Measurements from ENCODE around the gene ITPA.
A peak's percentile ranks its signal among the peaks of the same experiment; 100 is the strongest.

The ITPA gene

DNA sequence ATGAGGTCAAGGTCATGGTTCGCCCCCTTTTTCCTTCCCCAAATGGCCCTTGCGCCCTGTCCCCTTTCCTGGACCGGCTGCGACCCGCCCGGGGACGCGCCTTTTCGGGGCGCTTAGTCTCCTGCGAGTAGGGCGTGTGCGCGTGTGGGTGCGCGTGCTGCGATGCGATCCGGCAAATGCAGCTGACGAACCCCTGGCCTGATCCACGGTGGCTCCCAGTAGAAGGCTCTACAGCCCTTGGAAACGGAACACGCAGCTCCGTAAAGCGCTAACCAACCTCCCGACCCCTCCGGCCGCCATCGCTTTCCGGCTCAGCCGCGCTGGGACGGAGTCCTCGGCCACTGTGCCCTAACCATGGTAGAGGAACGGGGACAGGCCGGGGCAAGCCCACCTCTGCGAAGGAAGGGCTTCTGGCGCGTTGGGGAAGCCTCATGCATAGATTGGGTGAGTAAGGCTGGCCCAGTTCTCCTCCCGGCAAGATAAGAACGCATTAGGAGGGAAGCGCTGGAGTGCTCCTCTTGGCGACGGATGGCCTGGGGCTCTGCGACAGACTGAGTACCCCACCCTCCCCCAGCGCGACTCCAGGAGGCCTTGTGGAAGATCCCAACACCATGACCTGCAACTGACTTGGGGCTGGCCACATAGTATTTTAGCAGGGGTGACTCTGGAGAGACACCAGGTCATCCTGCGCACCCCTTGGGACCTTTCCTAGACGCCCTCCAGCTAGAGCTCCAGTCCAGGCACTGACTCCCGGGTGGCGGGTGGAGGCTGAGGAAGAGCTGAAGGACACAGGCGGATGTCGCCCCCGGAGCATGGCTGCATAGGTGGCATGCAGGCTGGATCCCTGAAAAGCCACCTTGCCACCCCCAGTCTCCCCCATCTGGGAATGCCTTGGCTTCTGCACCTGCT lies 30.8 kb downstream of the ITPA start:
- Histone ChIP-seq H3K27ac (ENCODE audit: low read depth, low read length) (no peak overlapping the region), H3K36me3 (ENCODE audit: control insufficient read depth, insufficient read depth, low read length) (no peaks in the 10 kb centered on the region), H3K4me1 (ENCODE audit: control insufficient read depth, insufficient read depth, low read length) (peaks cover 6% of the 10 kb centered on the region; the same call in 1 of the 2 replicates), H3K9ac (ENCODE audit: low read depth, low read length) (peak overlapping the region; percentile 4; the same call in 1 of the 2 replicates), H3K9me3 (ENCODE audit: control insufficient read depth, insufficient read depth, low read length) (no peaks in the 10 kb centered on the region), H3K4me3 (ENCODE audit: low read depth, low read length) (peak overlapping the region; percentile 83), H3K27me3 (ENCODE audit: control insufficient read depth, insufficient read depth, low read length) (peaks cover 44% of the 10 kb centered on the region)

DNA sequence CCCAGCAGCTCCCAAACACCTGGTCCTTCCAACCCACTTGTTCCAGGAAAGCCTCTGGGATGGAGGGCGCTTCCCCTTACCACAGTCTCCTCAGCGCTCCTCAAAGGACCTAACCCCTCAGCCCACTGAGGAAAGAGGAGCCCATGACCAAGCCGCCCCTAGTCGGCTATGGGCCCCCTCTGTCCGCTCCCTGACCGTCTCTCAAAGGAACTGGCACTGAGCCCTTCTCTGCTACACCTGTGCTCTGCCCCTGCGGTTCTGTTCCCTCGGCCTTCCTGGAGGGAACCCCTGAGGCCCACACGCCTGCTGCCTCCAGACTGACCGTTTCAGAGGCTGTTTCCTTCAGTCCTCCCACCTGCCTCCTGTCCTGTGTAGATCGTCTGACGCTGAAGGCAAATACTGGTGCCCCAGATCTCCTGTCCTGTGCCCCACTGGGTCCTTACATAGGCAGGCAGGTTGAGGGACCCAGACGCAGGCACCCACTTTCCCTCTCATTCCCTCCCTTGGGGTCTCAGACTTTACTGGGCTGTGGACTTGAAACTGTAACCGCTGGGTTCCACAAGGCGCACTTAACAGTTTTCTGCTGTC lies 31.6 kb downstream of the ITPA start:
- Histone ChIP-seq H3K36me3 (ENCODE audit: control insufficient read depth, insufficient read depth, low read length) (no peaks in the 10 kb centered on the region), H3K27ac (ENCODE audit: low read depth, low read length) (no peak overlapping the region), H3K9ac (ENCODE audit: low read depth, low read length) (no peak overlapping the region), H3K27me3 (ENCODE audit: control insufficient read depth, insufficient read depth, low read length) (peaks cover 44% of the 10 kb centered on the region), H3K4me1 (ENCODE audit: control insufficient read depth, insufficient read depth, low read length) (peaks cover 6% of the 10 kb centered on the region; the same call in 1 of the 2 replicates), H3K9me3 (ENCODE audit: control insufficient read depth, insufficient read depth, low read length) (no peaks in the 10 kb centered on the region), H3K4me3 (ENCODE audit: low read depth, low read length) (peak overlapping the region; percentile 83; the same call in 1 of the 2 replicates)

DNA sequence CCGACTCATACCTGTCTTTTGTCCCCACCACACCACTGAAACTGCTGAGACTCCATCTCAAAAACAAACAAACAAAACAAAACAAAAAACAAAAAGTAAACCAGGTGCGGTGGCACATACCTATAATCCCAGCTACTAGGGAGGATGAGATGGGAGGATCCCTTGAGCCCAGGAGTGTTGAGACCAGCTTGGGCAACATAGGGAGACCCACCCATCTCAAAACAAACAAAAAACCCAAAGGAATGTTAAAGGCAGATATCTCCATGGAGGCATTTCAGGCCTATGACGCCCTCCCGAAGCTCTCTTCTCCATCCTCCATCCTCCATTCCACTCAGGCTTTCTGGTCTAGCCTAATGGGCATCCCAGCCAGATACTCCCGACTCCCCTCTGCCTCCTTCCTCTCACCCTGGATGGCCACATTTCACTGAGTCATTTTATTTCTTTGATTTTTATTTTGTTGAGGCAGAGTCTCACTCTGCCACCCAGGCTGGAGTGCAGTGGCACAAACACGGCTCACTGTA lies 32.9 kb downstream of the ITPA start:
- H3K27ac ChIP-seq (ENCODE audit: low read depth, low read length), result no peak overlapping the region
- H3K27me3 ChIP-seq (ENCODE audit: control insufficient read depth, insufficient read depth, low read length), result peaks cover 36% of the 10 kb centered on the region
- H3K9me3 ChIP-seq (ENCODE audit: control insufficient read depth, insufficient read depth, low read length), result no peaks in the 10 kb centered on the region
- no peaks in the 10 kb centered on the region for H3K36me3 ChIP-seq (ENCODE audit: control insufficient read depth, insufficient read depth, low read length)
- no peak overlapping the region for H3K9ac ChIP-seq (ENCODE audit: low read depth, low read length)
- H3K4me1 ChIP-seq (ENCODE audit: control insufficient read depth, insufficient read depth, low read length), result peaks cover 6% of the 10 kb centered on the region; the same call in 1 of the 2 replicates
- no peak overlapping the region for H3K4me3 ChIP-seq (ENCODE audit: low read depth, low read length)

DNA sequence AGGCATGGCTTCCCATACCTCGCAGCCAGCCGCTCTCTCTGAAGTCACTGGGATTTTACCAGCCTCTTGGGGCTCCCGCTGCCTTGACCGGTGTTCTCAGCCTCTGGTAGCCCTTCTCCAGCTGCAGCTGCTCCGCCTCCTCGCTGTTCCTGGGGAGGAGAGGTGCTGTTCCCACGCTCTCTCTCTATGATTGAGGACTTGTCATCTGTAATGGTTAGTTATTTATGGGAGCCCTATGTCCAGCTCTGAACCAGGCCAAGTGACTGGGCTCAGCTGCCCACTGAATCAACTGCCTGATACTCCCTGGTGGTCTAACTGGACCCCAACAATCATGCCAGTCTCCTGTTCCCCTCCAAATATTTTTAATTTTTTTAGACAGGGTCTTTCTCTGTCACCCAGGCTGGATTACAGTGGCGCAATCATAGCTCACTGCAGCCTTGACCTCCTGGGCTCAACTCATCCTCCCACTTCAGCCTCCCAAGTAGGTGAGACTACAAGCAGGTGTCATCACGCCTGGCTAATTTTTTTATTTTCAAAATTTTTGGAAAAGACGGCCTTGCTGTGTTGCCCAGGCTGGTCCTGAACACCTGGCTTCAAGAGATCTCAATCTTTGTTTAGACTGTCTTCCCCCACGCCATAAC lies 34.5 kb downstream of the ITPA start:
- no peaks in the 10 kb centered on the region for H3K36me3 ChIP-seq (ENCODE audit: control insufficient read depth, insufficient read depth, low read length)
- H3K27ac ChIP-seq (ENCODE audit: low read depth, low read length), result no peak overlapping the region
- peaks cover 37% of the 10 kb centered on the region for H3K27me3 ChIP-seq (ENCODE audit: control insufficient read depth, insufficient read depth, low read length)
- peaks cover 1% of the 10 kb centered on the region; the same call in 1 of the 2 replicates for H3K4me1 ChIP-seq (ENCODE audit: control insufficient read depth, insufficient read depth, low read length)
- no peak overlapping the region for H3K4me3 ChIP-seq (ENCODE audit: low read depth, low read length)
- no peak overlapping the region for H3K9ac ChIP-seq (ENCODE audit: low read depth, low read length)
- no peaks in the 10 kb centered on the region for H3K9me3 ChIP-seq (ENCODE audit: control insufficient read depth, insufficient read depth, low read length)

DNA sequence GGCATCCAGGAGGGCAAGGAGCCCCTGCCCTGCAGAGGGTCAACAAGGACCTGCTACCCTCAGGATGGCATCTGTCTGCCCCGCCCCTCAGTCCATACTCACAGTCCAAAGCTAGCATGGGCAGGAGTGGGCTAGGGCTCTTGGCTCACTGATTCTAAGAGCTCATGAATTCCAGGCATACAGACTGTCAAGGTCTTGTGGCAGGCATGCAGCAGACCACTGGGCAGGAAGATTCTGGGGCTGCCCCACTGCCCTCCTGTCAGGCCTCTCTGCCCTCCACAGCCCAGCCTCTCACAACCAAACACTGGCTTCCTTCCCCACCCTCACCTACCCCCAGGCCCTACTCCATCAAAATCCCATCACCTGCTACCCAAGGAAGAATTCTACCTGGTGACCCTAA lies 35.3 kb downstream of the ITPA start:
- Histone ChIP-seq H3K27ac (ENCODE audit: low read depth, low read length) (no peak overlapping the region), H3K36me3 (ENCODE audit: control insufficient read depth, insufficient read depth, low read length) (no peaks in the 10 kb centered on the region), H3K9ac (ENCODE audit: low read depth, low read length) (no peak overlapping the region), H3K4me1 (ENCODE audit: control insufficient read depth, insufficient read depth, low read length) (peaks cover 4% of the 10 kb centered on the region), H3K9me3 (ENCODE audit: control insufficient read depth, insufficient read depth, low read length) (no peaks in the 10 kb centered on the region), H3K27me3 (ENCODE audit: control insufficient read depth, insufficient read depth, low read length) (peaks cover 44% of the 10 kb centered on the region), H3K4me3 (ENCODE audit: low read depth, low read length) (no peak overlapping the region)

DNA sequence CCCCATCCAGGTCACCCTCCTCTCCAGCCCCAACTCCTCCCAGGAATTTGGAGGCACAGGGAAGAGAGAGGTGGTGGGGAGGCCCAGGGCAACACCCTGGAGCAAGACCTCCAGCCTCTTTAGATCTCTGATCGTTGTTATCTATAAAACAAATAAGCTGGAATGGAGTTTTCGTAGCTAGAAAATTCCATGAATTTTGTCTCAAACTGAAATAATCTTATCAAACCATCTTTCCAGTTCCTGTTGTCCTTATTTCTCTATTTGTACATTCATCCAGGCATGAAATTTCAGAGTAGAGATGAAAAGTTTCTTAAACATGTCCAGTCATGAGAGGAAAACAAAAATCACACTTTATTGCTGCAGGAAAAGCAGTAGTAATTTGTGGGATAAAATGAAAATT lies 35.9 kb downstream of the ITPA start:
- H3K4me1 ChIP-seq (ENCODE audit: control insufficient read depth, insufficient read depth, low read length), result peaks cover 8% of the 10 kb centered on the region
- no peak overlapping the region for H3K4me3 ChIP-seq (ENCODE audit: low read depth, low read length)
- no peak overlapping the region for H3K27ac ChIP-seq (ENCODE audit: low read depth, low read length)
- H3K36me3 ChIP-seq (ENCODE audit: control insufficient read depth, insufficient read depth, low read length), result no peaks in the 10 kb centered on the region
- H3K9ac ChIP-seq (ENCODE audit: low read depth, low read length), result no peak overlapping the region
- H3K9me3 ChIP-seq (ENCODE audit: control insufficient read depth, insufficient read depth, low read length), result no peaks in the 10 kb centered on the region
- H3K27me3 ChIP-seq (ENCODE audit: control insufficient read depth, insufficient read depth, low read length), result peaks cover 42% of the 10 kb centered on the region

DNA sequence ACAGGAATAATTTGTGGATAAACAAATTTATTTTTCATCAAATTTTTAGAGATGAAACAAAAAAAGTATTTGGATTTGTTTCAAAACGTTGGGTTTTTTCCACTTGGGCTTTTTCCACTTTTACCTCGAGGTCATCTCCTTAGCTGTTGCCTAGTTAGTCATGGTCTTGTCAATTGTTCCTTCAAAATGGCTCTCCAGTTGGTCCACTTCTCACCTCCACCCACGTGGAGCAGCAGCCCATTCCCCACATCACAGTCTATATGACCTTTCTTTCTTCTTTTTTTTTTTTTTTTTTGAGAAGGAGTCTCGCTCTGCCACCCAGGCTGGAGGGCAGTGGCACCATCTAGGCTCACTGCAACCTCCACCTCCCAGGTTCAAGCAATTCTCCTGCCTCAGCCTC lies 36.4 kb downstream of the ITPA start:
- no peak overlapping the region for H3K4me3 ChIP-seq (ENCODE audit: low read depth, low read length)
- H3K27ac ChIP-seq (ENCODE audit: low read depth, low read length), result no peak overlapping the region
- H3K9me3 ChIP-seq (ENCODE audit: control insufficient read depth, insufficient read depth, low read length), result no peaks in the 10 kb centered on the region
- no peak overlapping the region for H3K9ac ChIP-seq (ENCODE audit: low read depth, low read length)
- no peaks in the 10 kb centered on the region for H3K36me3 ChIP-seq (ENCODE audit: control insufficient read depth, insufficient read depth, low read length)
- peaks cover 8% of the 10 kb centered on the region for H3K4me1 ChIP-seq (ENCODE audit: control insufficient read depth, insufficient read depth, low read length)
- peaks cover 37% of the 10 kb centered on the region for H3K27me3 ChIP-seq (ENCODE audit: control insufficient read depth, insufficient read depth, low read length)

DNA sequence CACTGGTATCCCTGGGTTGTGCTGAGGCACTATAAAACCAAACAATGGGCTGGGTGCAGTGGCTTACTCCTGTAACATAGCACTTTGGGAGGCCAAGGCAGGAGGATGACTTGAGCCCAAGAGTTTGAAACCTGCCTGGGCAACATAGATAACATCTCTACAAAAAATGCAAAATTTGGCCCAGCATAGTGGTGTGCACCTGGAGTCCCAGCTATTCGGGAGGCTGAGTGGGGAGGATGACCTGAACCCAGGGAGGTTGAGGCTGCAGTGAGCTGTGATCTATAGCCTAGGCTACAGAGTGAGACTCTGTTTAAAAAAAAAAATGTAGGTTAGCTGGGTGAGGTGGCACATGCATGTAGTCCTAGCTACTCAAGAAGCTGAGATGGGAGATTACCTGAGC lies 37.4 kb downstream of the ITPA start:
- Histone ChIP-seq H3K27me3 (ENCODE audit: control insufficient read depth, insufficient read depth, low read length) (peaks cover 27% of the 10 kb centered on the region), H3K9ac (ENCODE audit: low read depth, low read length) (no peak overlapping the region), H3K27ac (ENCODE audit: low read depth, low read length) (no peak overlapping the region), H3K9me3 (ENCODE audit: control insufficient read depth, insufficient read depth, low read length) (no peaks in the 10 kb centered on the region), H3K4me3 (ENCODE audit: low read depth, low read length) (no peak overlapping the region), H3K36me3 (ENCODE audit: control insufficient read depth, insufficient read depth, low read length) (no peaks in the 10 kb centered on the region), H3K4me1 (ENCODE audit: control insufficient read depth, insufficient read depth, low read length) (peaks cover 8% of the 10 kb centered on the region)

DNA sequence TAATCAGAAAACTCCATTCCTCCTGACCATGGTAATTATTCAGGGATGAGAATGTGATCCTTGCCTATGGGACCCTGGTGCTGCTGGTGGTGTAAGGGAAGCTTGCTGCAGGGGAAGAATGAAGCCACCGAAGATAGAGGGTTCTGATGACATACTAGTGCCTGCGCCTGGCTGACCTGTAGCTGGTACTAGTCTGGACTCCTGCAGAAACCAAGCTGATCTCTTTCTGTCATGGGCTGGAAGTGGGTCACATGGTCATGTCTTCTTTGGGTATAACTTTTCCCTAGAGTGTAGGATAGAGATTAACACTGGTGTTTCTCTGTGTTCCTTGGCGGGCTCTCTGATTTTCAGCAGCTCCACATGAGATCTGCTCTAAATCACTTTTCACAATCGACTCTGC lies 38.3 kb downstream of the ITPA start:
- Histone ChIP-seq H3K27me3 (ENCODE audit: control insufficient read depth, insufficient read depth, low read length) (peaks cover 27% of the 10 kb centered on the region), H3K27ac (ENCODE audit: low read depth, low read length) (no peak overlapping the region), H3K4me1 (ENCODE audit: control insufficient read depth, insufficient read depth, low read length) (peaks cover 8% of the 10 kb centered on the region), H3K9me3 (ENCODE audit: control insufficient read depth, insufficient read depth, low read length) (no peaks in the 10 kb centered on the region), H3K9ac (ENCODE audit: low read depth, low read length) (no peak overlapping the region), H3K36me3 (ENCODE audit: control insufficient read depth, insufficient read depth, low read length) (no peaks in the 10 kb centered on the region), H3K4me3 (ENCODE audit: low read depth, low read length) (no peak overlapping the region)

DNA sequence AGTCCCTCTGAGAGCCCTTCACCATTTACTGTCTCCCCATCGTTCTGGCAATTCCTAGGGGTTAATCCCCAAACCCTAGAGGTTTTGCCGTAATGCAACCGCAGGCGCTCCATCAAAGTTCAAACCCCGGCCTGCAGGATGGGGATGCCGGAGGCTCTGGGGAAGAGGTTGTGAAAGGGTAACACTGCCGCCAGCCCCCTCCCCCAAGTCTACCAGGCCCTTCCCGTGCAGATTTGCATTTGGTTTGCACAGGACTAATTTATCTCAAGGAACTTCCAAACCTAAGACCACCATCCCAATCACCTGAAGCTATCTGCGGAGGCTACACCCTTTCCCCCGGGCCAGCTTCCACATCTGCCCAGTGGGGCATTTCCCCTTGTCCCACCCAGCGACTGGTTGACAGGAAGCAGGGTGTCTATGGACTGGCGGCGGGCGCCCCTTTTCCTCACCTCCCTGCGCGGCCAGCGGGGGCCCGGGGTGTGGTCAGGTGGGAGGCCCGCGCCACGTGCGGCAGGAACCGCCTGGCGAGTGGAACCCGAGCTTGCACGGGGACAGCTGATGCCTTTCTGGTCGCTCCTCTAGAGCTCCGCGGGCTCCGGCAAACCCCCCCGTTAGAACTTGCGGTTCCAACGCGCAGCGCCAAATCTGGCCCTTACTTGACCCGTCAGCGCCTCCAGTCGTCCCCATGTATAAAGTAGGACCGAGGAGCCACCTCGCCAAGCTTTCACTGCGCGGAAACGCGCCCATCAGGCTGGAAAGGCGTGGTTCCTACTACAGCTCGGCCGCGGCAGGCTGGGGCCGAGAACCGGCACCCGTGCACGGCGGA lies 39.1 kb downstream of the ITPA start:
- Histone ChIP-seq H3K4me3 (ENCODE audit: low read depth, low read length) (peak overlapping the region; percentile 61), H3K4me1 (ENCODE audit: control insufficient read depth, insufficient read depth, low read length) (peaks cover 8% of the 10 kb centered on the region), H3K9ac (ENCODE audit: low read depth, low read length) (0 out of 2 replicates have a peak overlapping the region, but pooled peaks have one; percentile 27)

More for the DNA sequence above, 39.1 kb downstream of the ITPA start:
- no peaks in the 10 kb centered on the region for H3K9me3 ChIP-seq (ENCODE audit: control insufficient read depth, insufficient read depth, low read length)
- H3K27me3 ChIP-seq (ENCODE audit: control insufficient read depth, insufficient read depth, low read length), result peaks cover 27% of the 10 kb centered on the region
- no peaks in the 10 kb centered on the region for H3K36me3 ChIP-seq (ENCODE audit: control insufficient read depth, insufficient read depth, low read length)
- no peak overlapping the region for H3K27ac ChIP-seq (ENCODE audit: low read depth, low read length)
